Gastrocnemius medialis (tissue), 4 donors: ENCODE data around the gene BAZ2B.

Source experiments
- POLR2A ChIP-seq, 2 donors: fragments of 450-650 bp; IDR thresholded peaks; one replicate each; pipeline ENCODE4 v1.6.1; 2017; ENCODE audit warnings: antibody characterized with exemption in 2 of 2, mild to moderate bottlenecking in 2 of 2, moderate library complexity in 2 of 2
- TF ChIP-seq, protein P1 (sequence below), 5 experiments: fragments of 450-650 bp in 3 of 5; fragments of 200-600 bp in 2 of 5; sonication (generic) in 2 of 5; IDR thresholded peaks in 4 of 5; conservative IDR thresholded peaks in 1 of 5; 1 replicate in 4 of 5; 2 replicates in 1 of 5; pipeline ENCODE4 v1.5.1; 2016 to 2019; ENCODE audit warnings: antibody characterized with exemption in 5 of 5, mild to moderate bottlenecking in 3 of 5, moderate library complexity in 3 of 5

DNA sequence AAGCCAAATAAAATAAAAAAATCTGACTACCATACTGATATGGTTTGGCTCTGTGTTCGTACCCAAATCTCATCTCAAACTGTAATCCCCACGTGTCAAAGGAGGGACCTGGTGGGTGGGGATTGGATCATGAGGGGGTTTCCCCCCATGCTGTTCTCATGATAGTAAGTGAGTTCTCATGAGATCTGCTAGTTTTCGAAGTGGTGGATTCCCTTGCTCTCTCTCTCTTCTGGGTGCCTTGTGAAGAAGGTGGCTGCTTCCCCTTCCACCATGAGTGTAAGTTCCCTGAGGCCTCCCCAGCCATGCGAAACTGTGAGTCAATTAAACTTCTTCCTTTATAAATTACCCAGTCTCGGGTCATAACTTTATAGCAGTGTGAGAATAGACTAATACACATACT lies 206.1 kb downstream of the BAZ2B start:
- TF ChIP-seq, protein P1, sequence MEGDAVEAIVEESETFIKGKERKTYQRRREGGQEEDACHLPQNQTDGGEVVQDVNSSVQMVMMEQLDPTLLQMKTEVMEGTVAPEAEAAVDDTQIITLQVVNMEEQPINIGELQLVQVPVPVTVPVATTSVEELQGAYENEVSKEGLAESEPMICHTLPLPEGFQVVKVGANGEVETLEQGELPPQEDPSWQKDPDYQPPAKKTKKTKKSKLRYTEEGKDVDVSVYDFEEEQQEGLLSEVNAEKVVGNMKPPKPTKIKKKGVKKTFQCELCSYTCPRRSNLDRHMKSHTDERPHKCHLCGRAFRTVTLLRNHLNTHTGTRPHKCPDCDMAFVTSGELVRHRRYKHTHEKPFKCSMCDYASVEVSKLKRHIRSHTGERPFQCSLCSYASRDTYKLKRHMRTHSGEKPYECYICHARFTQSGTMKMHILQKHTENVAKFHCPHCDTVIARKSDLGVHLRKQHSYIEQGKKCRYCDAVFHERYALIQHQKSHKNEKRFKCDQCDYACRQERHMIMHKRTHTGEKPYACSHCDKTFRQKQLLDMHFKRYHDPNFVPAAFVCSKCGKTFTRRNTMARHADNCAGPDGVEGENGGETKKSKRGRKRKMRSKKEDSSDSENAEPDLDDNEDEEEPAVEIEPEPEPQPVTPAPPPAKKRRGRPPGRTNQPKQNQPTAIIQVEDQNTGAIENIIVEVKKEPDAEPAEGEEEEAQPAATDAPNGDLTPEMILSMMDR (IDR thresholded peaks at IDR 0.05 in 4 of 5, conservative IDR thresholded peaks at IDR 0.05 in 1 of 5): no peak
- no peak for TF ChIP-seq POLR2A (IDR thresholded peaks at IDR 0.05)
